Body of pancreas (tissue), 4 donors: ENCODE results near the gene GLIPR1L2. TPM values are rescaled to one million over a fixed set of nuclear protein-coding genes. Genes with fewer than 3 reads are reported as not detected.

Source experiments
- ATAC-seq: fragments of 150-250 bp; one replicate; pipeline ENCODE4 v1.9.1; 2016
- DNase-seq, 4 donors: peaks; one replicate each; pipeline ENCODE4 v3.0.0-alpha.2; 2019
- H3K27ac ChIP-seq, 4 donors: fragments of 200-600 bp; sonication (generic); 1 replicate in 3 of 4; 2 replicates in 1 of 4; pipeline versions ENCODE4 v1.5.1 to v1.6.1; 2016 to 2019; ENCODE audit warnings: mild to moderate bottlenecking in 1 of 4, mixed read lengths in 1 of 4, moderate library complexity in 1 of 4
- H3K27me3 ChIP-seq, 2 donors: fragments of 200-600 bp; sonication (generic); one replicate each; pipeline ENCODE4 v1.6.0; 2016; ENCODE audit warnings: mild to moderate bottlenecking in 1 of 2
- H3K36me3 ChIP-seq, 2 donors: fragments of 200-600 bp; sonication (generic); replicated peaks in 1 of 2; 2 replicates each; pipeline ENCODE4 v1.5.1; 2016; ENCODE audit warnings: low read depth in 2 of 2; ENCODE audit not compliant: insufficient read depth in 1 of 2
- H3K4me1 ChIP-seq: fragments of 200-600 bp; sonication (generic); one replicate; pipeline ENCODE4 v1.6.0; 2016
- H3K4me3 ChIP-seq, 2 donors: fragments of 200-600 bp; sonication (generic); 1 replicate in 1 of 2; 2 replicates in 1 of 2; pipeline ENCODE4 v1.5.1; 2016 to 2019
- H3K9me3 ChIP-seq, 3 donors: fragments of 200-600 bp; sonication (generic); 1 replicate in 2 of 3; 2 replicates in 1 of 3; pipeline ENCODE4 v1.5.1; 2016
- POLR2A ChIP-seq, 3 donors: fragments of 450-650 bp; IDR thresholded peaks; one replicate each; pipeline ENCODE4 v1.6.1; 2016; ENCODE audit warnings: antibody characterized with exemption in 3 of 3, mild to moderate bottlenecking in 2 of 3
- WGBS, 2 donors: methylation state at CpG; one replicate each; pipeline ENCODE4 v1.1.5; 2017; 5-methylcytosine and 5-hydroxymethylcytosine counted together
- intact Hi-C: fragments of 100-400 bp; cut with DNase I; formaldehyde crosslinking; loops from one replicate; pipeline ENCODE4 v1.15.1; 2023
- total RNA-seq, 2 donors: library from RNA; depleted of rRNA; stranded (reverse); fragments of >200 nt; gene quantifications; one replicate each; pipeline ENCODE4 v1.1.0, GENCODE V29; 2016
- TF ChIP-seq, protein P1 (sequence below), 7 experiments: fragments of 450-650 bp in 4 of 7; fragments of 200-600 bp in 3 of 7; sonication (generic) in 3 of 7; IDR thresholded peaks; one replicate each; pipeline ENCODE4 v1.5.1; 2016 to 2019; ENCODE audit warnings: antibody characterized with exemption in 7 of 7

GLIPR1L2 gene
- total RNA-seq, 2 donors from 2014 or later = 1.6 TPM; not detected in 1

DNA sequence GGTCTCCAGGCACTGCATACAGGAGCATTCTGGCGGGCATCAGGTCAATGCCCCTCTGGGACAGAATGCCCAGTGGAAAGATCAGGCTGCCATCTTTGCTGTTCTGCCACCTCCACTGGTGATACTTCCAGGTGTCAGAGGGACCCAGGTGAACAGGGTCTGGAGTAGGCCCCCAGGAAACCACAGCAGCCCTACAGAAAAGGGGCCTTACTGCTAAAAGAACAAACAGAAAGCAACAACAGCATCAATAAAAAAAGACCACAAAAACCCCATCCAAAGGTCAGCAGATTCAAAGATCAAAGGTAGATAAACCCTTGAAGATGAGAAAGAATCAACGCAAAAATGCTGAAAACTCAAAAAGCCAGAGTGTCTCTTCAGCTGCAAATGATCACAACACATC lies 40.5 kb upstream of the GLIPR1L2 start:
- H3K27ac ChIP-seq = no peak overlapping the region
- H3K4me3 ChIP-seq = no peak overlapping the region
- TF ChIP-seq, protein P1, sequence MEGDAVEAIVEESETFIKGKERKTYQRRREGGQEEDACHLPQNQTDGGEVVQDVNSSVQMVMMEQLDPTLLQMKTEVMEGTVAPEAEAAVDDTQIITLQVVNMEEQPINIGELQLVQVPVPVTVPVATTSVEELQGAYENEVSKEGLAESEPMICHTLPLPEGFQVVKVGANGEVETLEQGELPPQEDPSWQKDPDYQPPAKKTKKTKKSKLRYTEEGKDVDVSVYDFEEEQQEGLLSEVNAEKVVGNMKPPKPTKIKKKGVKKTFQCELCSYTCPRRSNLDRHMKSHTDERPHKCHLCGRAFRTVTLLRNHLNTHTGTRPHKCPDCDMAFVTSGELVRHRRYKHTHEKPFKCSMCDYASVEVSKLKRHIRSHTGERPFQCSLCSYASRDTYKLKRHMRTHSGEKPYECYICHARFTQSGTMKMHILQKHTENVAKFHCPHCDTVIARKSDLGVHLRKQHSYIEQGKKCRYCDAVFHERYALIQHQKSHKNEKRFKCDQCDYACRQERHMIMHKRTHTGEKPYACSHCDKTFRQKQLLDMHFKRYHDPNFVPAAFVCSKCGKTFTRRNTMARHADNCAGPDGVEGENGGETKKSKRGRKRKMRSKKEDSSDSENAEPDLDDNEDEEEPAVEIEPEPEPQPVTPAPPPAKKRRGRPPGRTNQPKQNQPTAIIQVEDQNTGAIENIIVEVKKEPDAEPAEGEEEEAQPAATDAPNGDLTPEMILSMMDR (IDR thresholded peaks at IDR 0.05) = no peak
- TF ChIP-seq POLR2A (IDR thresholded peaks at IDR 0.05) = no peak
- no peaks in the 10 kb centered on the region for H3K4me1 ChIP-seq
- DNase-seq (no peak), ATAC-seq (no peak)
- peaks cover 0 to 5% (median 0%) of the 10 kb centered on the region in 3 donors for H3K9me3 ChIP-seq
- no peaks in the 10 kb centered on the region for H3K27me3 ChIP-seq
- WGBS, 2 donors = 87 to 91% methylated on average over 2 of the region's 2 CpGs
- intact Hi-C loops = no loop called here
- no peaks in the 10 kb centered on the region for H3K36me3 ChIP-seq

DNA sequence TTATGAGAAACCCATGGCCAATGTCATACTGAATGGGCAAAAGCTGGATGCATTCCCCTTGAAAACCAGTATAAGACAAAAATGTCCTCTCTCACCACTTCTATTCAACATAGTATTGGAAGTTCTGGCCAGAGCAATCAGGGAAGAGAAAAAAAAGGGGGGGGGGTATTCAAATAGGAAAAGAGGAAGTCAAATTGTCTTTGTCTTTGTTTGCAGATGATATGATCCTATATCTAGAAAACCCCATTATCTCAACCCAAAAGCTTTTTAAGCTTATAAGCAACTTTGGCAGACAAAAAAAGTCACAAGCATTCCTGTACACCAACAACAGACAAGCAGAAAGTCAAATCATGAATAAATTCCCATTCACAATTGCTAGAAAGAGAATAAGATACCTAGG lies 36.9 kb upstream of the GLIPR1L2 start:
- intact Hi-C loops = no loop called here

DNA sequence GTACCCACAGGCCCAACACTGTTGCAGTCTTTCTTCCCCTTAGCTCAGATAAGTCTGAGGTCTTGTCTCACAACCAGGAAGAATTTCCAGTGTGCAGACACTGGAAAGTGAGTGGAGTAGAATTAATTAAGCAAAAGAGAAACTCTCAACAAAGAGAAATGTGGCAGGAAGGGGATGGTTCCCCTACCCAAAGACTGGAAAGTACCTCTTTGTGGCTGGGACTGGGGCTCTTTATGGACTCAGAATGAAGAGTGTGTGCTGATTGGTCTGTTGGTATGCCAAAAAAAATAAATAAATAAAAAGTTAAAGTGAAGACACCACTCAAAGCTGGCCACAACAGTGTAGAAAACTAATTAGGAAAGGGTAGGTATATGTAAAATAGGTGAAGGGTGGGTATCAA lies 30.0 kb upstream of the GLIPR1L2 start:
- no peaks in the 10 kb centered on the region for H3K9me3 ChIP-seq
- H3K36me3 ChIP-seq = no peaks in the 10 kb centered on the region
- DNase-seq (no peak), ATAC-seq (no peak)
- no peaks in the 10 kb centered on the region for H3K4me1 ChIP-seq
- intact Hi-C loops = no loop called here
- no peak for TF ChIP-seq POLR2A (IDR thresholded peaks at IDR 0.05)
- TF ChIP-seq, protein P1 (IDR thresholded peaks at IDR 0.05) = no peak
- no peak overlapping the region for H3K27ac ChIP-seq
- no peak overlapping the region for H3K4me3 ChIP-seq
- H3K27me3 ChIP-seq = no peaks in the 10 kb centered on the region

More for the DNA sequence above, 36.9 kb upstream of the GLIPR1L2 start:
- DNase-seq (no peak), ATAC-seq (no peak)
- TF ChIP-seq, protein P1 (IDR thresholded peaks at IDR 0.05) = no peak
- no peak for TF ChIP-seq POLR2A (IDR thresholded peaks at IDR 0.05)
- Histone ChIP-seq H3K4me3 (no peak overlapping the region), H3K27ac (no peak overlapping the region), H3K4me1 (no peaks in the 10 kb centered on the region), H3K27me3 (no peaks in the 10 kb centered on the region), H3K36me3 (no peaks in the 10 kb centered on the region), H3K9me3 (peaks cover 0 to 5% (median 0%) of the 10 kb centered on the region in 3 donors)

DNA sequence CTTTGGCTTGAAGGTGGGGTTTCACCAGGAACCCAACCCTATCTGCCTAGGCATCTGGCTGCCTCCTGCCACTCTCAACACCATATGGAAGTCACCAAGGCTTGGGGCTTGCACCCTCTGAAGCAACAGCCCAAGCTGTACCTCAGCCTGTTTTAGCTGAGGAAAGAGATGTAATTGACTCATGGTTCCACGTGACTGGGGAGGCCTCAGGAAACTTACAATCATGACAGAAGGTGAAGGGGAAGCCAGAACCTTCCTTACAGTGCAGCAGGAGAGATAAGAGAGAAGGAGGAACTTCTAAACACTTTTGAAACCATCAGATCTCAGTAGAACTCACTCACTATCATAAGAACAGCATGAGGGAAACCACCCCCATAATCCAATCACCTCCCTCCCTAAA lies 29.5 kb upstream of the GLIPR1L2 start:
- 44 to 65% methylated on average over 1 of the region's 1 CpG for WGBS, 2 donors
- DNase-seq = no peak
- Histone ChIP-seq H3K27me3 (no peaks in the 10 kb centered on the region), H3K4me3 (no peak overlapping the region), H3K36me3 (no peaks in the 10 kb centered on the region), H3K9me3 (no peaks in the 10 kb centered on the region), H3K27ac (no peak overlapping the region), H3K4me1 (no peaks in the 10 kb centered on the region)
- no peak for TF ChIP-seq POLR2A (IDR thresholded peaks at IDR 0.05)
- intact Hi-C loops = no loop called here
- ATAC-seq = no peak

DNA sequence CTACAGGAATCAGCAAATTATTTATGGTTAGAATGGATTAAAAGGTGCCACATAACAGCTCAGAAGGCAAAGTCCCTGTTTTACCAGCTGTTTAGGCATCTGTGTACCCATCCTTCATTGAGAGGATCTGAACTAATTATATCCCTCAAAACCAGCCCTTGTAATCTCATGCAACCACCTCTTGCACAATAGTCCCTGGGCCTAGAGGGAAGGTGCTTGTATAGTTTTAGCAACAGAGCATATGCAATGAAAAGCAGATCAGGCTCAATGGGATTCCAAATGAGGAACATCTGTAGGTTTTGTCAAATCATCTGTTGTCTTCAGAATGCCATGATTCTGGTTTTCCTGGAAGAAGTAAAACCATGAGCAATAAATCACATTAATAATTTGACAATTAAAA lies 26.0 kb upstream of the GLIPR1L2 start:
- no peak for DNase-seq
- TF ChIP-seq POLR2A (IDR thresholded peaks at IDR 0.05) = no peak
- TF ChIP-seq, protein P1 (IDR thresholded peaks at IDR 0.05) = no peak
- Histone ChIP-seq H3K4me1 (no peaks in the 10 kb centered on the region), H3K9me3 (no peaks in the 10 kb centered on the region), H3K4me3 (no peak overlapping the region), H3K36me3 (no peaks in the 10 kb centered on the region), H3K27ac (no peak overlapping the region), H3K27me3 (no peaks in the 10 kb centered on the region)
- intact Hi-C loops = no loop called here
- no peak for ATAC-seq
